GM19043 (cell line): ENCODE data around the gene LTBP4.
"Not testable (repeated sequence)": the region's sequence is repeated elsewhere in the genome, so short reads cannot be mapped to it uniquely, and the experiment has no call there.

Source experiments
- ATAC-seq: cut with Tn5 transposase; IDR thresholded peaks from one replicate; pipeline ENCODE4 v1.9.1; 2021; ENCODE audit warnings: low read depth; ENCODE audit not compliant: unreplicated experiment

The LTBP4 gene, protein sequence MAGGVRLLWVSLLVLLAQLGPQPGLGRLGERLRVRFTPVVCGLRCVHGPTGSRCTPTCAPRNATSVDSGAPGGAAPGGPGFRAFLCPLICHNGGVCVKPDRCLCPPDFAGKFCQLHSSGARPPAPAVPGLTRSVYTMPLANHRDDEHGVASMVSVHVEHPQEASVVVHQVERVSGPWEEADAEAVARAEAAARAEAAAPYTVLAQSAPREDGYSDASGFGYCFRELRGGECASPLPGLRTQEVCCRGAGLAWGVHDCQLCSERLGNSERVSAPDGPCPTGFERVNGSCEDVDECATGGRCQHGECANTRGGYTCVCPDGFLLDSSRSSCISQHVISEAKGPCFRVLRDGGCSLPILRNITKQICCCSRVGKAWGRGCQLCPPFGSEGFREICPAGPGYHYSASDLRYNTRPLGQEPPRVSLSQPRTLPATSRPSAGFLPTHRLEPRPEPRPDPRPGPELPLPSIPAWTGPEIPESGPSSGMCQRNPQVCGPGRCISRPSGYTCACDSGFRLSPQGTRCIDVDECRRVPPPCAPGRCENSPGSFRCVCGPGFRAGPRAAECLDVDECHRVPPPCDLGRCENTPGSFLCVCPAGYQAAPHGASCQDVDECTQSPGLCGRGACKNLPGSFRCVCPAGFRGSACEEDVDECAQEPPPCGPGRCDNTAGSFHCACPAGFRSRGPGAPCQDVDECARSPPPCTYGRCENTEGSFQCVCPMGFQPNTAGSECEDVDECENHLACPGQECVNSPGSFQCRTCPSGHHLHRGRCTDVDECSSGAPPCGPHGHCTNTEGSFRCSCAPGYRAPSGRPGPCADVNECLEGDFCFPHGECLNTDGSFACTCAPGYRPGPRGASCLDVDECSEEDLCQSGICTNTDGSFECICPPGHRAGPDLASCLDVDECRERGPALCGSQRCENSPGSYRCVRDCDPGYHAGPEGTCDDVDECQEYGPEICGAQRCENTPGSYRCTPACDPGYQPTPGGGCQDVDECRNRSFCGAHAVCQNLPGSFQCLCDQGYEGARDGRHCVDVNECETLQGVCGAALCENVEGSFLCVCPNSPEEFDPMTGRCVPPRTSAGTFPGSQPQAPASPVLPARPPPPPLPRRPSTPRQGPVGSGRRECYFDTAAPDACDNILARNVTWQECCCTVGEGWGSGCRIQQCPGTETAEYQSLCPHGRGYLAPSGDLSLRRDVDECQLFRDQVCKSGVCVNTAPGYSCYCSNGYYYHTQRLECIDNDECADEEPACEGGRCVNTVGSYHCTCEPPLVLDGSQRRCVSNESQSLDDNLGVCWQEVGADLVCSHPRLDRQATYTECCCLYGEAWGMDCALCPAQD (N-terminal part only)

DNA sequence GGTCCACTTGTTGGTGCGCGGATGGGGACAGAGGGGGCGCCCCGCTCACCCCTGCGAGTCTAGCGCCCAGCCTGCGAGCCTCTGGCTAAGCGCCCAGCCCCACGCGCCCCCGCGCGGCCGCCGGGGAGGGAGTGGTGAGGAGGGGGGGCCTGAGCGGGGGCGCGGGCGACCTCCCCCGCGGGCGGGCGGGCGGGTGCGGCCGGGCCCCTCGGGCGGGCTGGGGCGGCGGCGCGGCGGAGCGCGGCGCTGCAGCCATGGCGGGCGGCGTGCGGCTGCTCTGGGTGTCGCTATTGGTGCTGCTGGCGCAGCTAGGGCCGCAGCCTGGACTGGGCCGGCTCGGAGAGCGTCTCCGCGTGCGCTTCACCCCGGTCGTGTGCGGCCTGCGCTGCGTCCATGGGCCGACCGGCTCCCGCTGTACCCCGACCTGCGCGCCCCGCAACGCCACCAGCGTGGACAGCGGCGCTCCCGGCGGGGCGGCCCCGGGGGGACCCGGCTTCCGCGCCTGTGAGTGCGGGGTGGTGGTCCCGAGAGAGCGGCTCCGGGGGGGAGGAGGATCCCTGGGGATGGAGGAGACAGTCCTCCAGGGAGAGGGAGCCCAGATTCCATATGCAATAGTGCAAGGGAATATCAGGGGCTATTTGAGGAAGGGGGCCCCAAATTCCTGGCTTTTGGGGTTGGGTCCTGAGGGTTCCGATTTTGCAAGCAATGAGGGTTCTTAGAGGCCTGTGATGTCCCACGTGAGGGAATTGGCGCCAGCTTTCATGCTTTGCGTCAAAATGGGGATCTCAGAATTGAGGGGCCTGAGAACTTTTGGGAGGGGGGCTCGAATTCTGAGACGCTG is at the start of gene LTBP4:
LTBP4 (plus strand) TSS at position 236 of the 841 bp plus-strand sequence; CDS start at position 255, 19 bp downstream.
- ATAC-seq = no peak

DNA sequence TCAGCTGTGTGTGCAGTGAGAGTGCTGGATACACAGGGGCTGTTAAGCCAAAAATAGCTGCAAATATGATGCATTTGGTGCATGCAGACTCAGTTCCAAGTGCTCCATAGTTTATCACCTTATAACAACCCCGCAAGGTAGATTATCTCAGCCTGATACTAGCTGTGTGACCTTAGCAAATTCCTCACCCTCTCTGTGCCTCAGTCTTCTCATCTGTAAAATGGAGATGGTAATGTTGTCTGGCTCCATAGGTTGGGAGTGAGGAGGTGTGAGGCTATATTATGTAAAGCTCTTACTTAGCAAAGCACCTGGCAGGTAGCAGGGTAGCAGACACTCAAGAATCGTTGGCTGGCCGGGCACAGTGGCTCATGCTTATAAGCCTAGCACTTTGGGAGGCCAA is 48.3 kb upstream of the LTBP4 start:
- no peak for ATAC-seq

DNA sequence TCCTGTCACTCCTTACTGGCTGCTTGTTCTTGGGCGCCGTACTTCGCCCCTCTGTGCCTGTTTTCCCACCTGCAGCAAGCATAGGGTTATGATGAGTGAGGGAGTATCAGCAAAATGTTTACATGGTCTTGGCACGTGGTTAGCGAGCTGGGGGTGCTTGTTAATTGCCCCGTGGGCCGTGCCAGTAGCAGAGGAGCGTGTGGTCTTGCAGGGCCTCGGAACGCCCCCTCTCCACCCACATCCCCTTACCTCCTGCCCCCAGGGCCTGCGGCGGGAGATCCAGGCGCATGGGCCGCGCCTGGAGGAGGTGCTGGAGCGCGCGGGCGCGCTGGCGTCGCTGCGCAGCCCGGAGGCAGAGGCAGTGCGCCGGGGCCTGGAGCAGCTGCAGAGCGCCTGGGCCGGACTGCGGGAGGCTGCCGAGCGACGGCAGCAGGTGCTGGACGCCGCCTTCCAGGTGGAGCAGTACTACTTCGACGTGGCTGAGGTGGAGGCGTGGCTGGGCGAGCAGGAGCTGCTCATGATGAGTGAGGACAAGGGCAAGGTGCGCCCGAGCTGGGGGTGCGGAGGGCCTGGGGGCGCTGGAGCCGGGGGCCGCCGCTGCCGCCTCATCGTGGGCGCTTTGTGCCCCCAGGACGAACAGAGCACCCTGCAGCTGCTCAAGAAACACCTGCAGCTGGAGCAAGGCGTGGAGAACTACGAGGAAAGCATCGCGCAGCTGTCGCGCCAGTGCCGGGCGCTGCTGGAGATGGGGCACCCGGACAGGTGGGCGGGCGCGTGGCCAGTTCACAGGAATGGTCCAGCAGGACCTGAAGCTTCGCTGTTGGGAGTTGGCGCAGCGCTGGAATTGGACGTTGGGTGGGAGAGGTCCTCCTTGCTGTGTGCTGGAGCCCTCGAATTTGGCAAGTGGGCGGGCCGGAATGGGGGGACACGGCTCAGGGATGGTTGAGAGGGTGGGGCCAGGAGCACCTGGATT is 47.0 kb upstream of the LTBP4 start:
- ATAC-seq = no peak

DNA sequence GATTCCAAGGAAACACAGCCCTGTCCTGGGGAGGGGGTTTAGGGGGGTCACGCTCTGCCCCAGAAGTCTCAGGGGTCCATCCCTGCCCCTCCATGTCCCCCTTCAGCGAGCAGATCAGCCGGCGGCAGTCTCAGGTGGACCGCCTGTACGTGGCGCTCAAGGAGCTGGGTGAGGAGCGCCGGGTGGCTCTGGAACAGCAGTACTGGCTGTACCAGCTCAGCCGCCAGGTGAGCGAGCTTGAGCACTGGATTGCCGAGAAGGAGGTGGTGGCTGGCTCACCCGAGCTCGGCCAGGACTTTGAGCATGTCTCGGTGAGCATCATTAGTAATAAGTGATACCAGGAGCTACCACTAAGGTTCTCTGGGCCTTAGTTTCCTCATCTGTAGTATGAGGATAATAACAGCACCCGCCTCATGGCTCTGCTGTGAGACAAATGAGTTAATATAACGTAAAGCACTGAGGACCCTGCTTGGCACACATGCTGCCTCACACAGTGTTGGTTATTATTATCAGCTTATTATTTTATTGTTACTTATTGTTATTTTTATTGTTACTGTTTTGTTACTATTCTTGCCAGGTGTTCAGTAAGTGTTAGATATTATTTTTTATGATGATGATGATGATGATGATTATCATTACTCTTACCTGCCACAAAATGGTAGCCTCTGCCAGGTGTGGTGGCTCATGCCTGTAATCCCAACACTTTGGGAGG is 45.0 kb upstream of the LTBP4 start:
- no peak for ATAC-seq

DNA sequence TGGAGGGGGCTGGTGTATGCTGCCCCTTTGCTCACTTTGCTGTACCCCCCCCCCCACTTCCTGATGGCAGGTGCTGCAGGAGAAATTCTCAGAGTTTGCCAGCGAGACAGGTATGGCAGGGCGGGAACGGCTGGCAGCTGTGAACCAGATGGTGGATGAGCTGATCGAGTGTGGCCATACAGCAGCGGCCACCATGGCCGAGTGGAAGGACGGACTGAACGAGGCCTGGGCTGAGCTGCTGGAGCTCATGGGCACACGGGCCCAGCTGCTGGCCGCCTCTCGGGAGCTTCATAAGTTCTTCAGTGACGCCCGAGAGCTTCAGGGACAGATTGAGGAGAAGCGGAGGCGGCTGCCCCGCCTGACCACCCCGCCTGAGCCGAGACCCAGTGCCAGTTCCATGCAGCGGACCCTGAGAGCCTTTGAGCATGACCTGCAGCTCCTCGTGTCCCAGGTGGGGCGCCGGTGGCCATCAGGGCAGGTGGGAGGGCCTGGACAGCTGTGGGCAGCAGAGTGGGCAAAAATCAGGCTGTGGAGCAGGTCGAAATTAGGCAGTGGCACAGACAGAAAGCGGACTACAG is 44.1 kb upstream of the LTBP4 start:
- ATAC-seq = no peak

DNA sequence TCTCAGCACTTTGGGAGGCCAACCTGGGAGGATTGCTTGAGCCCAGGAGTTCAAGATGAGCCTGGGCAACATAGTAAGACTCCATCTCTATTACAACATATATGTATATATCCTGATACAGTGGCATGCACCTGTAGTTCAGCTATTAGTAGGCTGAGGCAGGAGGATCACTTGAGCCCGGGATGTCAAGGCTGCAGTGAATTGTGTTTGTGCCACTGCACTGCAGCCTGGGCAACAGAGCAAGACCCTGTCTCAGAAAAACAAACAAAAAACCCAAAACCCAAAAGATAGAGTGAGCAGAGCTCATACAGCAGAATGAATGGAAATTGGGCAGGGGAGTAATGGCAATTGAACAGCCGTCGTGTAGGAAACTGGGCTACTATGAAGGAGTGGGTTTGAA is 41.8 kb upstream of the LTBP4 start:
- ATAC-seq = no peak

DNA sequence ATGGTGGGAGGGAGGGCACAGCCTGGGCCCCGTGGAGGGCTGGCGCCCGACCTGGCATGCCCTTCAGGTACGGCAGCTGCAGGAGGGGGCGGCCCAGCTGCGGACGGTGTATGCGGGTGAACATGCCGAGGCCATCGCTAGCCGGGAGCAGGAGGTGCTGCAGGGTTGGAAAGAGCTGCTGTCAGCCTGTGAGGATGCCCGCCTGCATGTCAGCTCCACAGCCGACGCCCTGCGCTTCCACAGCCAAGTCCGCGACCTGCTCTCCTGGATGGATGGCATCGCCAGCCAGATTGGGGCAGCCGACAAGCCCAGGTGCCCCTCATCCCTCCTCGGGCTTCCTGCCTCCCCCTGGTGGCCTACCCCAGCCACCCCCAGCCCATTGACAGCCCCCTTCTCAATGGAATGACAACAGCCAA is 41.1 kb upstream of the LTBP4 start:
- no peak for ATAC-seq

DNA sequence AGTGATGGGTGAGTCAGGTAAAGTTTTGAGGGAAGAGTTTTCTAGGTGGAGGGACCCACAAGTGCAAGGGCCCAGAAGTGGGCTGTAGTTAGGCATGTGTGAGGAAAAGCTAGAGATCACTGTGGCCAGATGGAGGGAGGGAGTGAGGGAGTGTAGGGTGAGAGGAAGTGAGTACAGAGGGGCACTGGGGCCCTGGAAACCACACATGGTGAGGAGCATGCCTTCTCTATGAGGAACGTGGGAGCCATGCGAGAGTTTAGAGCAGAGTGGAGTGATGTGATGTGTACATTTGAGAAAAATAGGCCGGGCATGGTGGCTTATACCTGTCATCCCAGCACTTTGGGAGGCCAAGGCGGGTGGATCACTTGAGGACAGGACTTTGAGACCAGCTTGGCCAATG is 39.2 kb upstream of the LTBP4 start:
- no peak for ATAC-seq

DNA sequence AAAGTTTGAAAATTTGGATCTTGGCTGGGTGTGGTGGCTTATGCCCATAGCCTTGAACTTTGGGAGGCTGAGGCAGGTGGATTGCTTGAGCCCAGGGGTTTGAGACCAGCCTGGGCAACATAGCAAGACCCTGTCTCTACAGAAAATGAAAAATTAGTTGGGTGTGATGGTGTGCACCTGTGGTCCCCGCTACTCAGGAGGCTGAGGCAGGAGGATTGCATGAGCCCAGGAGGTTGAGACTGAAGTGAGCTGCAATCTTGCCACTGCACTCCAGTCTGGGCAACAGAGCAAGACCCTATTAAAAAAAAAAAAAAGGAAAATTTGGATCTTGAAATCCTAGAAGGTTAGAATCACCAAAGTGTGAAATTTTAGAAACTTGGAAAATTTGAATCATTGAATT is 36.6 kb upstream of the LTBP4 start:
- ATAC-seq = not testable (repeated sequence)

DNA sequence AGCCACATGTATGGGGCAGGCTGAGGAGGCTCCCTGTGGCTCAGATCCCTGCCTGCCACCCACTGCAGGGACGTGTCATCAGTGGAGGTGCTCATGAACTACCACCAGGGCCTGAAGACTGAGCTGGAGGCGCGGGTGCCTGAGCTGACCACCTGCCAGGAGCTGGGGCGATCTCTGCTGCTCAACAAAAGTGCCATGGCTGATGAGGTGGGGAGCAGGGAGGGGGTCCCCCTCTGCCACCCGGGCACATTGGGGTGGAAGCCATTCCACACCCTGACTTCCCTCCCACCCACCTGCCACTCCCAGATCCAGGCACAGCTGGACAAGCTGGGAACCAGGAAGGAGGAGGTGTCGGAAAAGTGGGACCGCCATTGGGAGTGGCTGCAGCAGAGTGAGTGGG is 35.8 kb upstream of the LTBP4 start:
- no peak for ATAC-seq

DNA sequence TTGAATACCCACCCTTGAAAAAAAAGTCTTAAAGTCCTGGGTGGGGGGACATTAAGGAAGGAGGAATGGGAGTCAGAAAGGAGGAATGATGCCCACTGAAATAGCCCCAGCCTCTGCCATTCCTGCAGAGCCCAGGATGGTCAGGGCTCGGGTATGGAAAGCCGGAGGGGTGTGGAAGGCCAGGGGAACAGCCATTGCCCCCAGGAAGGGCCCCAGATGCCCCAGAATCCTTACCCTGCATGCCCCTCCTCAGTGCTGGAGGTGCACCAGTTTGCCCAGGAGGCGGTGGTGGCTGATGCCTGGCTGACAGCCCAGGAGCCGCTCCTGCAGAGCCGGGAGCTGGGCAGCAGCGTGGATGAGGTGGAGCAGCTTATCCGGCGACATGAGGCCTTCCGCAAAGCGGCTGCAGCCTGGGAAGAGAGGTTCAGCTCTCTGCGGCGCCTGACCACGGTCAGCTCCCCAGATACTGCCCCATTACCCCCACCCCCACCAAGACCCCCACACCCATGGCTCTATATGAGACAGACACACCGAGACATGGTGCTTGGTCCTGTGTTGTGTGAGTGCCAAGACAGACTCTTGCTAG is 35.2 kb upstream of the LTBP4 start:
- ATAC-seq = no peak

DNA sequence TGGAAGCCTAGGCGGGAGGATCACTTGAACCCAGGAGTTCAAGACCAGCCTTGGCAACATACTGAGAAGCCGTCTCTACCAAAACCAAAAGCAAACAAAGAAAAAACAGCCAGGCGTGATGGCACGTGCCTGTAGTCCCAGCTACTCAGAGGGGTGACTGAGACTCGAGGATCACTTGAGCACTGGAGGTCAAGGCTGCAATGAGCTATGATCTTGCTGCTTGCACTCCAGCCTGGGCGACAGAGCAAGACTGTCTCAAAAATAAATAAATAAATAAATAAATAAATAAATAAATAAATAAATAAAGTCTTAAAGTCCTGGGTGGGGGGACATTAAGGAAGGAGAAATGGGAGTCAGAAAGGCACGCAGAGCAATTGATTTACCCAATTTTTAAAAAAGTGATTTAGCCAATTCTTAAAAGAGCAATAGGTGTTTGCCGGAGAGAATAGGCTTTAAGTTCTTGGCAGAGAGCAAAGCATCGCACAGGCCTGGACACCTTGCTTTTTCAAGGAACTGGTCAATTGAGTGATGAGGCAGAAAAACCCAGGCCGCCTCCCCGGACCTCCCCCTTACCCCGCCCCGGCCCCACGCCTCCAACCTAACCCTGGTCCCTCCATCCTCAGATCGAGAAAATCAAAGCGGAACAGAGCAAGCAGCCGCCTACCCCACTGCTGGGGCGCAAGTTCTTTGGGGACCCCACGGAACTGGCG is 34.0 kb upstream of the LTBP4 start:
- no peak for ATAC-seq

DNA sequence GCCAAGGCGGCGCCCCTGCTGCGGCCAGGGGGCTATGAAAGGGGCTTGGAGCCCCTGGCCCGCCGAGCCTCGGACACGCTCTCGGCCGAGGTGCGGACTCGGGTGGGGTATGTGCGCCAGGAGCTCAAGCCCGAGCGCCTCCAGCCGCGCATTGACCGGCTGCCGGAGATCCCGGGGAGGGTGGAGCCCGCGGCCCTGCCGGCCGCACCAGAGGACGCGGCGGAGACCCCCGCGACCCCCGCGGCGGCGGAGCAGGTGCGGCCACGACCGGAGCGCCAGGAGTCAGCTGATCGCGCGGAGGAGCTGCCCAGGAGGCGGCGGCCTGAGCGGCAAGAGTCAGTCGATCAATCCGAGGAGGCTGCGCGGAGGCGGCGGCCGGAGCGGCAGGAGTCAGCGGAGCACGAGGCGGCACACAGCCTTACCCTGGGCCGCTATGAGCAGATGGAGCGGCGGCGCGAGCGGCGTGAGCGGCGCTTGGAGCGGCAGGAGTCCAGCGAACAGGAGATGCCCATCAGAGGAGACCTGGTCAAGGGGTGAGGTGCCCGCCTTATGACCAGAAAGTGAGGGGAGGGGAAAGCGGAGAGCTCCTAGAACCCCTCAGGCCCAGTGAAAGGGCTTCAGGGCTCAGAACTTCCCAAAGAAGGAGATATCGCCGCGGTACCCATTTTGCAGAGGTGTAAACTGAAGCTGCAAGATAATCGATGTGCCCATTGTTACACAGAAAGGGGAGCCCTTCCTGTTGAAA is 33.2 kb upstream of the LTBP4 start:
- ATAC-seq = no peak

DNA sequence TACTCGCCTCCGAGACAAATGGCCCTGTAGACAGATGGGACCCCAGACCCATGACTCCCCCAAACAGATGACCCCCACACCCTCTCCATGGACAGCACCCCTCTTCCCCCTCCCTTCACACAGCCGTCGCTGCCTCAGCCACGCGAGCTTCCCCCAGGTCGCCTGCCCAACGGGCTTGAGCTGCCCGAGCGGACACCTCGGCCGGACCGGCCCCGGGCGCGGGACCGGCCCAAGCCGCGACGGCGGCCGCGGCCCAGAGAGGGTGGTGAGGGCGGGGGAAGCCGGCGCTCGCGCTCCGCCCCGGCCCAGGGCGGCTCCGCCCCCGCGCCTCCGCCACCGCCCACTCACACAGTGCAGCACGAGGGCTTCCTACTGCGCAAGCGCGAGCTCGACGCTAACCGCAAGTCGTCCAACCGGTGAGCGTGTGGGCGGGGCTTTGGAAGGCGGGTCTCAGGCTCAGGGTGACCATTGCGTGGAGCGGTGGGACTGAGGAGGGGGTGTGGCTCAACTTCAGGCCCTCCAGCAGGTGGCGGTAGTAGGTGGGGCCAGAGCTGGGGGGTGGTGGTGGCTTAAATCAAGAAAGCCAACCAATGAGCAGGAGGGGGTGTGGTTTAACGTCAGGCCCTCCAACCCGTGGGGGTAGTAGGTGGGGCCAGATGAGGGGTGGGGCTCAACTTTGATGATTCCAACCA is 30.7 kb upstream of the LTBP4 start:
- peak; percentile 80 for ATAC-seq

DNA sequence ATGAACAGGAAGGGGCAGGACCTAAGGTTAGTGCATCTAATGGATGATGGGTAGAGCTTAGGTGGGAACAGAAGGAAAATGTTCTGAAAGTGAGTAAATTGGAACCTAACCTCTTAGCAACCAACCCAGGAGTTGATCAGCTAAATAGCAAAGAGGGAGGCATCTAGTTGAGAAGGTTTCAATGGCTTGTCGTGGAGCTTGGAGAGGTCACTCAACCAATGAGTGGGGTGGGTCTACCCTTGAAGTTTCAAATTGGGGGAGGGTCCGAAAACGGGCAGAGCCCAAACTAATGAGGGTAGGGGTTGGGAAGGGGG is 30.2 kb upstream of the LTBP4 start:
- ATAC-seq = no peak
